ENCODE results near the gene TOMM34.
A peak's percentile ranks its signal among the peaks of the same experiment; 100 is the strongest.

The TOMM34 gene

GRCh38 chr20:44908987-44909871 is 51.0 kb downstream of the TOMM34 start:
- H3K4me3 ChIP-seq (ENCODE audit: low read depth, low read length) = peak overlapping the region; percentile 79
- no peak for DNase-seq (ENCODE audit: low read depth)

- DNase-seq (ENCODE audit: low read depth) = no peak
- H3K4me3 ChIP-seq (ENCODE audit: low read depth, low read length) = no peak overlapping the region
Measured at GRCh38 chr20:44904377-44904776, 55.8 kb downstream of the TOMM34 start.

GRCh38 chr20:44901974-44902373 is 58.2 kb downstream of the TOMM34 start:
- no peak for DNase-seq (ENCODE audit: low read depth)

GRCh38 chr20:44900231-44900854 is 59.9 kb downstream of the TOMM34 start:
- no peak for DNase-seq (ENCODE audit: low read depth)
- H3K4me3 ChIP-seq (ENCODE audit: low read depth, low read length) = no peak overlapping the region

More at GRCh38 chr20:44901974-44902373, 58.2 kb downstream of the TOMM34 start:
- no peak overlapping the region for H3K4me3 ChIP-seq (ENCODE audit: low read depth, low read length)

DNA sequence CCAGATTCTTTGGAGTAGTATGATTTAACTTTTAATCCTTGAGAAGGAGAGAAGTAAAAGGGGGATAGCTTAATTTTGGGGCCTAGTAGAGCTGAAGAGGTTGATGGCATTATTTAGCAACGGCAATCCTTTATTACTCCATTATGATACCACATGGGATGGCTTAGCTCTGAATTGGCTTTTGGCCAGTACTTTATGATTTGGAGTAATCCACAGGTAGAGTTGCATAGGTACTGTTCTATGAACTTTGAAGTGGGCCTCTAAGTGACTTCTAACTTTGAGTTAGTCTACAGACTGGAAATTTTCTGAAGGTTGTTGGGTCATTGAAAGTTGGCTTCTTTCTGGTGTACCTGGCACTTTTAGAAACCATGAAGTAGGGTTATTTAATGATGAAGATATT is 63.1 kb downstream of the TOMM34 start:
- H3K4me3 ChIP-seq (ENCODE audit: low read depth, low read length) = no peak overlapping the region
- no peak for DNase-seq (ENCODE audit: low read depth)

DNA sequence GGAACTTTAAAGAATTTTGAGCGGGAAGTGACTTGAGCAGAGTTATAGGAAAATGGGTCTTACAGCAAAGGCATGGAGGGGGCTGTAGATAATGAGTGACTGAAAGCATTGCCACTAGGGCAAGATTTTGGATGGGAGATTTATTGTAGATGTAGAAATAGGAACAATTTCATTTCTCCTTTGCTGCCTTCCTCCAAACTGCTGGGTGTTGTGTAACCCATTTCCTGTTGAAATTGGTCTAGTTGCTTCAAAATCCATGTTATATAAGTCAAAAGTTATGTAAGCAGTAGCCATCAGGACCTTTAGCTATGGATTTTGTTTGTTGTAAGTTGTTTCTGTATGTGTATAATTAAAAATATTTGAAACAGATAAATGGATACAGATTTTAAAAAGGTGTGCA is 63.6 kb downstream of the TOMM34 start:
- DNase-seq (ENCODE audit: low read depth) = no peak
- no peak overlapping the region for H3K4me3 ChIP-seq (ENCODE audit: low read depth, low read length)

GRCh38 chr20:44894959-44895358 is 65.2 kb downstream of the TOMM34 start:
- no peak overlapping the region for H3K4me3 ChIP-seq (ENCODE audit: low read depth, low read length)
- no peak for DNase-seq (ENCODE audit: low read depth)

All from skeletal muscle cell (primary cell).